ENCODE measurements around the gene LRIT2.

LRIT2 gene

GRCh38 chr10:84244651-84245270 lies 19.4 kb upstream of the LRIT2 start, which contains the start of gene RGR:
TSS of gene RGR (plus strand) at chr10:84245053. CDS start at chr10:84245091, 38 bp downstream.
- in situ Hi-C loops (cut with MboI; ENCODE audit: low sequenced_read_pairs) = no loop called here

- in situ Hi-C loops (cut with MboI; ENCODE audit: low sequenced_read_pairs) = no loop called here
Observed at GRCh38 chr10:84243759-84244158, 18.4 kb upstream of the LRIT2 start.

- in situ Hi-C loops (cut with MboI; ENCODE audit: low sequenced_read_pairs) = no loop called here
Observed at GRCh38 chr10:84241185-84241790, 15.9 kb upstream of the LRIT2 start, which contains the start of gene LRIT1. TSS of gene LRIT1 (minus strand) at chr10:84241546. CDS start at chr10:84241439, 107 bp downstream.

- in situ Hi-C loops (cut with MboI; ENCODE audit: low sequenced_read_pairs) = no loop called here
Observed at GRCh38 chr10:84238909-84239308, 13.6 kb upstream of the LRIT2 start.

GRCh38 chr10:84237199-84238051 lies 12.1 kb upstream of the LRIT2 start:
- in situ Hi-C loops (cut with MboI; ENCODE audit: low sequenced_read_pairs) = no loop called here

GRCh38 chr10:84236807-84237198 lies 11.5 kb upstream of the LRIT2 start:
- in situ Hi-C loops (cut with MboI; ENCODE audit: low sequenced_read_pairs) = no loop called here

- in situ Hi-C loops (cut with MboI; ENCODE audit: low sequenced_read_pairs) = no loop called here
Observed at GRCh38 chr10:84235096-84235495, 9.8 kb upstream of the LRIT2 start.

- in situ Hi-C loops (cut with MboI; ENCODE audit: low sequenced_read_pairs) = no loop called here
Observed at GRCh38 chr10:84234479-84234878, 9.1 kb upstream of the LRIT2 start.

- in situ Hi-C loops (cut with MboI; ENCODE audit: low sequenced_read_pairs) = no loop called here
Observed at GRCh38 chr10:84233940-84234339, 8.6 kb upstream of the LRIT2 start.

- in situ Hi-C loops (cut with MboI; ENCODE audit: low sequenced_read_pairs) = no loop called here
Observed at GRCh38 chr10:84232376-84232775, 7.0 kb upstream of the LRIT2 start.

GRCh38 chr10:84230359-84230758 lies 5.0 kb upstream of the LRIT2 start:
- in situ Hi-C loops (cut with MboI; ENCODE audit: low sequenced_read_pairs) = no loop called here

- in situ Hi-C loops (cut with MboI; ENCODE audit: low sequenced_read_pairs) = no loop called here
Observed at GRCh38 chr10:84227810-84228209, 2.5 kb upstream of the LRIT2 start.

GRCh38 chr10:84226616-84227015 lies 1.3 kb upstream of the LRIT2 start:
- in situ Hi-C loops (cut with MboI; ENCODE audit: low sequenced_read_pairs) = no loop called here

GRCh38 chr10:84224411-84225028 lies 824 bp downstream of the LRIT2 start:
- in situ Hi-C loops (cut with MboI; ENCODE audit: low sequenced_read_pairs) = no loop called here

- in situ Hi-C loops (cut with MboI; ENCODE audit: low sequenced_read_pairs) = no loop called here
Observed at GRCh38 chr10:84221916-84222315, 3.4 kb downstream of the LRIT2 start.

- in situ Hi-C loops (cut with MboI; ENCODE audit: low sequenced_read_pairs) = no loop called here
Observed at GRCh38 chr10:84217746-84218145, 7.6 kb downstream of the LRIT2 start.

GRCh38 chr10:84216834-84217233 lies 8.5 kb downstream of the LRIT2 start:
- in situ Hi-C loops (cut with MboI; ENCODE audit: low sequenced_read_pairs) = no loop called here

GRCh38 chr10:84214612-84215235 lies 10.6 kb downstream of the LRIT2 start:
- in situ Hi-C loops (cut with MboI; ENCODE audit: low sequenced_read_pairs) = no loop called here

- in situ Hi-C loops (cut with MboI; ENCODE audit: low sequenced_read_pairs) = no loop called here
Observed at GRCh38 chr10:84214046-84214572, 11.2 kb downstream of the LRIT2 start.

- in situ Hi-C loops (cut with MboI; ENCODE audit: low sequenced_read_pairs) = no loop called here
Observed at GRCh38 chr10:84213076-84213475, 12.3 kb downstream of the LRIT2 start.

GRCh38 chr10:84212014-84212413 lies 13.3 kb downstream of the LRIT2 start:
- in situ Hi-C loops (cut with MboI; ENCODE audit: low sequenced_read_pairs) = no loop called here
